ENCODE results near the gene ADARB2. TPM values are rescaled to one million over a fixed set of nuclear protein-coding genes. Genes with fewer than 3 reads are reported as not detected.
A peak's percentile ranks its signal among the peaks of the same experiment; 100 is the strongest.

The ADARB2 gene
- polyA plus RNA-seq, 1 of the 3 experiments (the other 2 are of a cell fraction), result not detected

- WGBS (ENCODE audit: low lambda C conversion rate), result 53% methylated on average over 9 of the region's 9 CpGs
Observed at GRCh38 chr10:1264001-1264400, 473.3 kb downstream of the ADARB2 start.

GRCh38 chr10:1257274-1257673 lies 480.1 kb downstream of the ADARB2 start:
- Histone ChIP-seq H3K9me2 (no peaks in the 10 kb centered on the region), H3K27me3 (ENCODE audit: insufficient read depth) (no peaks in the 10 kb centered on the region), H3K79me2 (ENCODE audit: insufficient read depth) (no peaks in the 10 kb centered on the region), H4K20me1 (ENCODE audit: insufficient read depth) (no peaks in the 10 kb centered on the region), H3K9me3 (no peaks in the 10 kb centered on the region), H3K4me2 (no peak overlapping the region), H2AFZ (ENCODE audit: low read depth) (no peak overlapping the region), H3K36me3 (replicated peaks in 1 of 2; ENCODE audit: control insufficient read depth in 1 of 2, insufficient read depth in 2 of 2, low read length in 1 of 2) (no peaks in the 10 kb centered on the region), H3K4me1 (ENCODE audit: control insufficient read depth in 1 of 2, insufficient read depth in 2 of 2, low read depth in 1 of 2, low read length in 1 of 2) (peaks cover 0 to 19% of the 10 kb centered on the region in 2 experiments; a peak in 1 of 4 replicates), H3K9ac (no peak overlapping the region), H3K27ac (ENCODE audit: low read depth in 2 of 2, low read length in 1 of 2) (no peak overlapping the region), H3K4me3 (ENCODE audit: low read depth in 2 of 2, low read length in 1 of 2) (no peak overlapping the region), H3F3A (replicated peaks; ENCODE audit: insufficient read depth) (no peaks in the 10 kb centered on the region)
- 33% methylated on average over 7 of the region's 7 CpGs for WGBS (ENCODE audit: low lambda C conversion rate)
- DNase-seq, result no peak
- TF ChIP-seq FOXJ3 (CRISPR knock-in tag; IDR thresholded peaks at IDR 0.05) (no peak), EZH2phosphoT487 (IDR thresholded peaks at IDR 0.05; ENCODE audit: borderline replicate concordance, low read depth) (no peak), FOSL2 (IDR thresholded peaks at IDR 0.05; ENCODE audit: borderline replicate concordance, low read depth) (no peak), USF2 (IDR thresholded peaks at IDR 0.05; ENCODE audit: borderline replicate concordance, low read depth, low read length) (no peak), ELF1 (IDR thresholded peaks at IDR 0.05) (no peak), SMC3 (IDR thresholded peaks at IDR 0.05; ENCODE audit: low read depth, low read length) (no peak), RFX5 (IDR thresholded peaks at IDR 0.05; ENCODE audit: low read length) (no peak), RCOR1 (IDR thresholded peaks at IDR 0.05; ENCODE audit: low read length) (no peak), GABPA (IDR thresholded peaks at IDR 0.05; ENCODE audit: low read depth) (no peak)
- POLR2A ChIA-PET, result no interaction called here
- CTCF ChIA-PET, result interaction anchor here (1.0 to 1.5 kb wide), 2 partner anchors 12 to 34 kb away, joined by 3 read pairs; no protein-coding TSS in a partner anchor

More at GRCh38 chr10:1264001-1264400, 473.3 kb downstream of the ADARB2 start:
- POLR2A ChIA-PET, result no interaction called here
- Histone ChIP-seq H4K20me1 (ENCODE audit: insufficient read depth) (no peaks in the 10 kb centered on the region), H3K9me2 (no peaks in the 10 kb centered on the region), H2AFZ (ENCODE audit: low read depth) (no peak overlapping the region), H3K4me1 (ENCODE audit: control insufficient read depth in 1 of 2, insufficient read depth in 2 of 2, low read depth in 1 of 2, low read length in 1 of 2) (peaks cover 0 to 15% of the 10 kb centered on the region in 2 experiments; a peak in 2 of 4 replicates), H3K4me2 (no peak overlapping the region), H3K4me3 (ENCODE audit: low read depth in 2 of 2, low read length in 1 of 2) (no peak overlapping the region), H3F3A (replicated peaks; ENCODE audit: insufficient read depth) (no peaks in the 10 kb centered on the region), H3K9me3 (no peaks in the 10 kb centered on the region), H3K36me3 (replicated peaks in 1 of 2; ENCODE audit: control insufficient read depth in 1 of 2, insufficient read depth in 2 of 2, low read length in 1 of 2) (no peaks in the 10 kb centered on the region), H3K9ac (no peak overlapping the region), H3K79me2 (ENCODE audit: insufficient read depth) (no peaks in the 10 kb centered on the region), H3K27ac (ENCODE audit: low read depth in 2 of 2, low read length in 1 of 2) (peak overlapping the region in 1 of 2 experiments; percentile 34; a peak in 1 of 4 replicates), H3K27me3 (ENCODE audit: insufficient read depth) (no peaks in the 10 kb centered on the region)
- CTCF ChIA-PET, result no interaction called here
- TF ChIP-seq TEAD4 (IDR thresholded peaks at IDR 0.05; ENCODE audit: borderline replicate concordance, insufficient read depth), result no peak
- TF ChIP-seq TCF12 (IDR thresholded peaks at IDR 0.05), result no peak
- no peak for TF ChIP-seq SIN3A (IDR thresholded peaks at IDR 0.05; ENCODE audit: borderline replicate concordance, low read depth, low read length)
- no peak for TF ChIP-seq RCOR1 (IDR thresholded peaks at IDR 0.05; ENCODE audit: low read length)
- TF ChIP-seq GATA2 (CRISPR knock-in tag; IDR thresholded peaks at IDR 0.05), result no peak; the same call in 1 of the 2 replicates
- no peak for TF ChIP-seq FOSL2 (IDR thresholded peaks at IDR 0.05; ENCODE audit: borderline replicate concordance, low read depth)
- TF ChIP-seq USF2 (IDR thresholded peaks at IDR 0.05; ENCODE audit: borderline replicate concordance, low read depth, low read length), result no peak
- TF ChIP-seq CHD2 (IDR thresholded peaks at IDR 0.05; ENCODE audit: low read length, partially characterized antibody), result no peak
- TF ChIP-seq RXRA (IDR thresholded peaks at IDR 0.05; ENCODE audit: borderline replicate concordance, low read depth), result no peak
- DNase-seq, result no peak
